MM.1S (cell line): ENCODE results near the gene SERPINA3.

Experiments
- EZH2 ChIP-seq: fragments of 300-600 bp; sonication (generic); optimal IDR thresholded peaks from 2 replicates; pipeline ENCODE3; 2017; ENCODE audit warnings: low read depth, mild to moderate bottlenecking, antibody characterized with exemption, low read length, mixed read lengths
- TF ChIP-seq, protein P1 (sequence below): fragments of 300-600 bp; sonication (generic); IDR thresholded peaks from 2 replicates; pipeline ENCODE4 v1.5.1; 2016; ENCODE audit warnings: antibody characterized with exemption, low read length, mixed read lengths

DNA sequence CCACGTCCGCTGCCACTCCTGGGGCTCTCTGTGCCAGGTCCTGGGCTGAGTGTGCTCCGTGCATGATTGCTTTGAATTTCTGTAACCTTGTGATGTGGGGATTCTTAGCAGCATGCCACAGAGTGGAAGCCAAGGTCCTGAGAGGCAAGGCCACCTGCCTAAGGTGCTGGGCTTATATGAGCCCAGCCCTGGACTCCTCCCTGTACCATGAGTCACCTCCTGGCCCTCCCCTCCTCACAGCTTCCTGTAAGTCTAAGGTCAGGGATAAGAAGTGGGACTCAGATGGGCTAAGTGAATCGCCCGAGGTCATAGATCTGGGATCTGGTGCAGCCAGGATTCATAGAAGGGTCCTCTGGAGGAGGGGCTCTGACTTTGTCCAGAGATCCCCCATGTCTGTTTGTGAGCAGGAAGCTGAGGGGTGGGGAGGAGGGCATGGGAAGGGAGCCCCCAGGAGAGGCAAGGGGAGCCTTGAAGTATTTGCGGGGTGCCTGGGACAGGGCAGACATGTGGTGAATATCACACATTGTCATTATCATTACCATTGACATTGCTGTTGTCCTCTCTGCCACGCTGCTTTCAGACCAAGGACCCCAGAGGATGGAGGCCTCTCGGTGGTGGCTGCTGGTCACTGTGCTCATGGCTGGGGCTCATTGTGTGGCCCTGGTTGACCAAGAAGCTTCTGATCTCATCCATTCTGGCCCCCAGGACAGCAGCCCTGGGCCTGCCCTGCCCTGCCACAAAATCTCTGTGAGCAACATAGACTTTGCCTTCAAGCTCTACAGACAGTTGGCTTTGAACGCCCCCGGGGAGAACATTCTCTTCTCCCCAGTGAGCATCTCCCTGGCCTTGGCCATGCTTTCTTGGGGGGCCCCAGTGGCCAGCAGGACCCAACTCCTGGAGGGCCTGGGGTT lies 28.8 kb downstream of the SERPINA3 start:
- TF ChIP-seq, protein P1, sequence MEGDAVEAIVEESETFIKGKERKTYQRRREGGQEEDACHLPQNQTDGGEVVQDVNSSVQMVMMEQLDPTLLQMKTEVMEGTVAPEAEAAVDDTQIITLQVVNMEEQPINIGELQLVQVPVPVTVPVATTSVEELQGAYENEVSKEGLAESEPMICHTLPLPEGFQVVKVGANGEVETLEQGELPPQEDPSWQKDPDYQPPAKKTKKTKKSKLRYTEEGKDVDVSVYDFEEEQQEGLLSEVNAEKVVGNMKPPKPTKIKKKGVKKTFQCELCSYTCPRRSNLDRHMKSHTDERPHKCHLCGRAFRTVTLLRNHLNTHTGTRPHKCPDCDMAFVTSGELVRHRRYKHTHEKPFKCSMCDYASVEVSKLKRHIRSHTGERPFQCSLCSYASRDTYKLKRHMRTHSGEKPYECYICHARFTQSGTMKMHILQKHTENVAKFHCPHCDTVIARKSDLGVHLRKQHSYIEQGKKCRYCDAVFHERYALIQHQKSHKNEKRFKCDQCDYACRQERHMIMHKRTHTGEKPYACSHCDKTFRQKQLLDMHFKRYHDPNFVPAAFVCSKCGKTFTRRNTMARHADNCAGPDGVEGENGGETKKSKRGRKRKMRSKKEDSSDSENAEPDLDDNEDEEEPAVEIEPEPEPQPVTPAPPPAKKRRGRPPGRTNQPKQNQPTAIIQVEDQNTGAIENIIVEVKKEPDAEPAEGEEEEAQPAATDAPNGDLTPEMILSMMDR = no peak
- TF ChIP-seq EZH2 = no peak
